HG03469 (cell line): ENCODE data around the gene SLC11A2.
"Not testable (repeated sequence)": the region's sequence is repeated elsewhere in the genome, so short reads cannot be mapped to it uniquely, and the experiment has no call there.

Experiments
- ATAC-seq: cut with Tn5 transposase; IDR thresholded peaks from one replicate; pipeline ENCODE4 v1.9.1; 2021; ENCODE audit warnings: mild to moderate bottlenecking, moderate library complexity, moderate number of reproducible peaks; ENCODE audit not compliant: unreplicated experiment

Gene SLC11A2

GRCh38 chr12:50951112-50951511 lies 75.1 kb downstream of the SLC11A2 start:
- no peak for ATAC-seq

- ATAC-seq, result no peak
Measured at GRCh38 chr12:50949801-50950302, 76.3 kb downstream of the SLC11A2 start.

- no peak for ATAC-seq
Measured at GRCh38 chr12:50948798-50949197, 77.4 kb downstream of the SLC11A2 start.

GRCh38 chr12:50947933-50948626 lies 78.1 kb downstream of the SLC11A2 start:
- ATAC-seq, result no peak

GRCh38 chr12:50937653-50938052 lies 88.5 kb downstream of the SLC11A2 start:
- ATAC-seq, result no peak

DNA sequence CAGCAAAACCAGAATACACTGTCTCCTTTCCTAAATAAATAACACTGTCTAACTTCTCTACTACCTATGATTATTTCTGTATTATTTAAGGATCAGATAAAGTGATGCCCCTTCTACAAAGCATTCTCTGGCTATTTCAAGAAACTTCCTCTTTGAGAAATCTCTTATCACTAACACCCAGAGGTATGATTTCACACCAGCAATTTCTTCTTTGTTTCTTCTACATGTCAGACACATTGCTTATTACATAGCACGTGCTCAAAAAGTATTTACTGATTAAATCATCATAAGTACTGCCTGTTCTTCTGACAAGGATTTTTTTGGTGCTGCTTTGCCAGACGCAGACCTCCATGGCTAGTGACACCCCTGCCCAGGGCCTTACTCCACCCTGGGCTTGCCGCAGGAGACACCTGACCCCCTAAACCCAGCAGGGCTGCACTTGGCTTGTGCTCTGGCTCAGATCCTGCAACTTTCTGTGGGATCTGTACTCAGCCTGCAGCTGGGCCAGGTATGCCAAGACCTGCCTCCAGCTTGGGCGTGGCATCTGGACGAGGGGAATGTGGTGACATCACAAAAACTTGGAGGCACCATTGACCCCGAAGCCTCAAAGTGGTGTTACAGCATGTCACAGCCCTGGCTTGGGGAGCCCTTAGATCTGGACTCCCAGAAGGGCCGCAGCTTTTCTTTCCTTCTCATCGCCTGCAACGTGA lies 89.2 kb downstream of the SLC11A2 start:
- ATAC-seq, result no peak

GRCh38 chr12:50934981-50935807 lies 91.0 kb downstream of the SLC11A2 start:
- no peak for ATAC-seq

DNA sequence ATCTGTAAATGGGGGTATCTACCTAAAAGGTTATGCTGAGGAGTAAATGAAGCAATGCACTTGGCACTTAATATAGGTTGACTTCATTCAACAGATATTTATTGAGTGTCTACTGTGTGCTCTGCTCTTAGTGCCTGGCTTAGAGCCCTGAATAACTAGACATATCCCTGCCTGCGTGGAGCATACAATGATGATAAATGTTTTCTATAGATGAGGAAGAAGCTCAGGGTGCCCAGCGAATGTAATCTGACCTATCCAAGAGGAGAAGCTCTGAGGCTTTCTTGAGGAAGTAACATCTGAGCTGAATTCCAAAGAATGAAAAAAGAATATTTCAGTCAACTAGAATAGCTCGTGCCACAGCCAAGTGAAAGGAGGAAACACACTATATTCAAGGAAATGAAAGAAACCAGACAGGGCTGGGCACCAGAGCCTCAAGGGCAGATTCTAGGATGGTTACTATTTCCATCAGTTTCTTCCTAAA lies 91.8 kb downstream of the SLC11A2 start:
- no peak for ATAC-seq

DNA sequence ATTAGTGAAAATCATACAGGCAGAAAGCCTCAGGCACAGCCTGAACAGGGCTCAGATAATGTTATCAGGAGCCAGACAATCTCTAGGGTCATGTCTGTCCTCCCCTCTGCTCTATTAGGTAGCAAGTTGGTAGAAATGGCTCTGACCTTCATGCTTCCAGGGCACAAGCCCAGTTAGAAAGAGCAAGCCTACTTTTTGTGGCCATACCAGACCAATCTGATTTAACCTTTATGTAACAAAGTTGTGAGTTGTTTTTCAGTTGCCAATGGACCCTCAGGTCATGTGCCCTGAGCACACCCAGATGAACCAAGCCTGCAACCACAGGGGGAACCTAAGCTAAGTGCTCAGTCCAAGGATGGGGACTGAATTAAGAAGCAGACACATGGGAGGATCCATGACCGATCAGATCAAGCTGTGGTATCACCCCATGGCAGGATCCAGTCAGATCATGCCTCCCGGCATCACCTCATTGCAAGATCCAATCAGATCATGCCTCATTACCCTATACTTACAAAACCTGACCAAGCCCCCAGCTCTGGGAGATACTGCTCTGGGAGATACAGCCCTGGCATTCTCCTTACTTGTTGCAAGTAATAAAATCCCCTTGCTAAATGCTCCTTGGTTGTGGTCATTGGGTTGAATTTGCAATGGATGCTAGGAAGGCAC lies 92.6 kb downstream of the SLC11A2 start:
- no peak for ATAC-seq

GRCh38 chr12:50932787-50933280 lies 93.3 kb downstream of the SLC11A2 start:
- no peak for ATAC-seq

DNA sequence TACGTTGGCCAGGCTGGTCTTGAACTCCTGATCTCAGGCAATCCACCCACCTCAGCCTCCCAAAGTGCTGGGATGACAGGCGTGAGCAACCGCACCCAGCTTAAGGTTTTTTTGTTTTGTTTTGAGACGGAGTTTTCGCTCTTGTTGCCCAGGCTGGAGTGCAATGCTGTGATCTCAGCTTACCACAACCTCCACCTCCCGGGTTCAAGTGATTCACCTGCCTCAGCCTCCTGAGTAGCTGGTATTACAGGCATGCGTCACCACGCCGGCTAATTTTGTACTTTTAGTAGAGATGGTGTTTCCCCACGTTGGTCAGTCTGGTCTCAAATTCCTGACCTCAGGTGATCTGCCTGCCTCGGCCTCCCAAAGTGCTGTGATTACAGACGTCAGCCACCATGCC lies 95.7 kb downstream of the SLC11A2 start:
- not testable (repeated sequence) for ATAC-seq

DNA sequence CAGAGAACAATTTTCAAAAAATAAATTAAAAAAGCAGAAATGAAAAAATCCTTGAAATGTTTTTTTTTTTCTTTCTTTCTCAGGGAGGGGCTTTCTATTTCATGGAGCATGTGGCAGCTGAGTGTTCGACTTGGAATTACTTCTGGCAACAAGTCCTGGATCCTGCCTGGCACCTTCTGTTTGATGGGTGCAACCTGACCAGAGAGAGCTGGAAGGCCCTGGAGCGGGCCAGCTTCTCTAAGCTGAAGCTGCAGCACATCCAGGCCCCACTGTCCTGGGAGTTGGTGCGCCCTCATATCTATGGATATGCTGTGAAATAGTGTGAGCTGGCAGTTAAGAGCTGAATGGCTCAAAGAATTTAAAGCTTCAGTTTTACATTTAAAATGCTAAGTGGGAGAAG lies 96.4 kb downstream of the SLC11A2 start:
- ATAC-seq, result no peak
